HG02759 (cell line): ENCODE measurements around the gene CCNJL.
A peak's percentile ranks its signal among the peaks of the same experiment; 100 is the strongest.

ENCODE experiments used
- ATAC-seq: cut with Tn5 transposase; IDR thresholded peaks from one replicate; pipeline ENCODE4 v1.9.1; 2021; ENCODE audit warnings: mild to moderate bottlenecking, moderate library complexity; ENCODE audit not compliant: unreplicated experiment

Gene CCNJL

DNA sequence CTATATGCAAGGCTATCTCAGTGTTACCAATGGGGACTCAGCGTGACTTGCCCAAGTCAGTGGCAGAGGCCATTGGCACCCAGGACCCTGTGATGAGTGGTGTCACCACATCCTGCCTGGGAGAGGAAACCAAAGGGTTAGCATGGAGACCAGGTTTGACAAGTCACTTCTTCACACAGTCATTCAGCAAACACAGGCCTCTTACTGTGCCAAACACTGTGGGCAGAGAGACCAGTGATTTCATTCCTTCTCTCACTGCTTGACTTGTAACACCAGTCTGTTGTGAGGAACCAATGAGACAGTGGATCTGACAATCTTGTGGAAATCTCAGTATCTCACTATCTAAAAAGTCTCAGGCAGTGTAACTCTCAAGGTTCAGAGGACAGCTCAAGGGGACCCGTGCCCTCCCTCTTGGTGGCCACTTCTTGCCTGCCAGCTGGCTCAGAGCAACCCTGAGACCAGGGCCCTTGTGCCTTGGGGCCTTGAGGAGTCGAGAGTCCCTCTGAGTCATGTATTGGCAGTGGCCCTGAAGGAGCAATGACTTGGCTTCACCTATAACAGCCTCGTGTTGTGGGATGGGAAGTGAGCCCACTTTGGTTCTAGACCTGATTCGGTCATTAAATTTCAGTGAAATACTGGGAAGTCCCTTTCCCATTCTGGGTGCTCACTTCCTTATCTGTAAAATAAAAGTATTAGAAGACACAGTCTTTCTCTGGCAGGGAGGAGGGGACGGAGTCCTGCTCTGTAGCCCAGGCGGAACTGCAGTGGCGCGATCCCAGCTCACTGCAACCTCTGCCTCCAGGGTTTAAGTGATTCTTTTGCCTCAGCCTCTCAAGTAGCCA lies 81.5 kb downstream of the CCNJL start:
- ATAC-seq = peak; percentile 69

GRCh38 chr5:160229190-160229742 lies 83.1 kb downstream of the CCNJL start, which contains the start of gene FABP6:
Gene FABP6 (plus strand): TSS chr5:160229506. CDS start chr5:160229558, 52 bp downstream.
- no peak for ATAC-seq

DNA sequence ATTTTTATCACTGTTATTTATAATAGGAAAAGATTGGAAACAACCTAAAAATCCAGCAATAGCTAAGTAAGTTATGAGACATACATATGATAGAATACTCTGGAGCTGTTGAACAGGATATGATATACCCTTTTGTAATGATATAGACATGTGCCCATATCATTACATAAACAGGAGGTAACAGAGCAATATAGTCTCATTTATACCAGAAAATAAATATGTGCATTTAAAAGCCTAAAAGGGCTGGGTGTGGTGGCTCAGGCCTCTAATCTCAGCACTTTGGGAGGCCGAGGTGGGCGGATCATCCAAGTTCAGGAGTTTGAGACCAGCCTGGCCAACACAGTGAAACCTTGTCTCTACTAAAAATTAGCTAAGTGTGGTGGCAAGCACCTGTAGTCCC lies 85.4 kb downstream of the CCNJL start:
- ATAC-seq = no peak

GRCh38 chr5:160221082-160221481 lies 91.3 kb downstream of the CCNJL start:
- peak; percentile 85 for ATAC-seq

DNA sequence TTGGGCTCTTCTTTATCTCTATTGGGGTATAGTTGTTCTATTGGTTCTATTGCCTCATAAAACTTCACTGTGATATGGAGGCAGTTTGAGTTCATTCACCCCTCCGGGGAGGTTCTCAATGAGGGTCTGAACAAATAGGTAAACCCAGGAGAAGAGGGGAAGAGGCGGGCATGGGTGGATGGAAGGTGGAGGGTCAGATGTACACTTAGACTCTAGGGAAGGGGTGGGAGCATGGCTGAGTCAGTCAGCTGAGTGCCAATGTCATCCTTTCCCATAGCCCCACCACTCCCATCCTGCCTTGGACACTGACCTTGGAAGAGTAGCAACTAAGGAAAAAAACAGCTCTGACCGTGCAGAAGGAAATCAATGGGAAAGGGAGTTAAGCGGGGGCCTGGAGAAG lies 93.0 kb downstream of the CCNJL start:
- no peak for ATAC-seq

DNA sequence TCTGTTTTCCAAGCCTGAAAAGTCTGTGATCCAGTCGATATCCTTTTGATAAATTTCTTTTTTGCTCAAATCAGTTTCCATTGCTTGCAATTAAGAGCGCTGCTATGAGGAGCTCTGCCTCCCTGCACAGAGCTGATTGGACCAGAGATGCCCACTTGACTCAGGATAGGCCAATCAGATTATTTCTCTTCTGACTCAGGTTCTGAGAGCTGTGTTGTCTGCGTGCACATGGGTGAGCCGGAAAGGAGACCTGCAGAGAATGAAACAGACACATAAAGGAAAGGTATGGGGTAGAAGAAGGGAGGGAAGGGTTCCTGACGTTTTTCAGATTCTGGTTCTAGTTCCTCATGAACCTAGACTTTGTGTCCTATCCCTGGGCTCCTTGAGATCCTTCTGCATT lies 98.8 kb downstream of the CCNJL start:
- ATAC-seq = no peak

GRCh38 chr5:160211352-160211751 lies 101.0 kb downstream of the CCNJL start:
- ATAC-seq = no peak

- ATAC-seq = no peak
These were observed 101.8 kb downstream of the CCNJL start for GRCh38 chr5:160210606-160211005.

- no peak for ATAC-seq
These were observed 102.4 kb downstream of the CCNJL start for GRCh38 chr5:160209917-160210316.

- no peak for ATAC-seq
These were observed 105.3 kb downstream of the CCNJL start for GRCh38 chr5:160207061-160207460.
